C4-2B (cell line): ENCODE measurements around the gene SPSB1.
A peak's percentile ranks its signal among the peaks of the same experiment; 100 is the strongest.

Source experiments
- H3K27ac ChIP-seq: fragments of 450-650 bp; 2 replicates; pipeline ENCODE4 v1.5.1; 2017
- CTCF ChIP-seq: fragments of 450-650 bp; conservative IDR thresholded peaks from 2 replicates; pipeline ENCODE4 v1.5.1; 2017; ENCODE audit warnings: mild to moderate bottlenecking
- ZFX ChIP-seq: fragments of 450-650 bp; IDR thresholded peaks from 2 replicates; pipeline ENCODE4 v1.6.1; 2017

Gene SPSB1

DNA sequence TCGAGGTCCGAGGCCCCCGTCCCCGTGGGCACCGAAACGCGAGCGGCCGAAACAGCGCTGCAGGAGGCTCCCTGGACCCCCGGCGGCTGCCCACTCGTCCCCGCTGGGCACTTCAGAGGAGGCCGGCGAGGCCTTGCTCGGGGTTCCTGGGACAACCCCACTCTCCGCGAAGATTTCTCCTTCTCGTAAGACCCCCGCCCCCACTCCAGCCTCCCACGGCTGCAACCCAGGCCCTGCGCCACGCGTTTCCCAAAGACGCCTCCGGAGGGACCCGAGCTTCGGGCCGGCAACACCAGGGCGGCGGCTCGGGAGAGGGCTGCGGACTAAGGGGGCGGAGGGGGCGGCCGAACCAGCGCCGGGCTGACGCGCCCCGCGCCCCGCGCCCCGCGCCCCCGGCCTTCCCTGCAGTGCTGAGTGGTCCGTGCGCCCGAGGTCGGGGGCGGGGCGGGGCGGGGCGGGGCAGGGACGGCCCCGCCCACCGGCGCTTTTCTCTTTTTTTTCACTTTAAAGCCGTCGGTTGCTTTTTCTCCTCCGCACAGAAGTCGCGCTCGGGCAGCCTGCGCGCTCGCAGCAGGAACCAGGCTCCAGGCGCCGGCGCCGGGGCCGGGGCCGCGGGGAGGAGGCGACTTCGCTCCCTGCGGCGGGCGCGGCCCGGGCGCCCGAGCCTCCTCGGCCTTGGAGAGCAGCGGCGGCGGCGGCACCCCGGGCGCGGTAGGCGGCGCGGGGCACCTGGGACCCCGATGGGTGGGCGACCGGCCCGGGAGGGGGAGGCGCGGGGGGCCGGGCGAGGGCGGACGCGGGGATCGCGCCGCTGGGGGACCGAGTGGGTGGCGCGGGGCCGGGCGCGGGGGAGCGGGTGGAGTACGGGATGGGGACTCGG, at the start of gene SPSB1:
Gene SPSB1 (plus strand): TSS at position 534 of the 880 bp plus-strand sequence. CDS start 62,998 bp downstream, outside the sequence.
- H3K27ac ChIP-seq, result peak within 1 kb of the TSS; percentile 60
- peak; percentile 36 for TF ChIP-seq CTCF
- no peak for TF ChIP-seq ZFX

- peak overlapping the region; percentile 84 for H3K27ac ChIP-seq
- TF ChIP-seq ZFX, result no peak
- TF ChIP-seq CTCF, result no peak
Measured at GRCh38 chr1:9243066-9243739, 49.5 kb upstream of the SPSB1 start.

DNA sequence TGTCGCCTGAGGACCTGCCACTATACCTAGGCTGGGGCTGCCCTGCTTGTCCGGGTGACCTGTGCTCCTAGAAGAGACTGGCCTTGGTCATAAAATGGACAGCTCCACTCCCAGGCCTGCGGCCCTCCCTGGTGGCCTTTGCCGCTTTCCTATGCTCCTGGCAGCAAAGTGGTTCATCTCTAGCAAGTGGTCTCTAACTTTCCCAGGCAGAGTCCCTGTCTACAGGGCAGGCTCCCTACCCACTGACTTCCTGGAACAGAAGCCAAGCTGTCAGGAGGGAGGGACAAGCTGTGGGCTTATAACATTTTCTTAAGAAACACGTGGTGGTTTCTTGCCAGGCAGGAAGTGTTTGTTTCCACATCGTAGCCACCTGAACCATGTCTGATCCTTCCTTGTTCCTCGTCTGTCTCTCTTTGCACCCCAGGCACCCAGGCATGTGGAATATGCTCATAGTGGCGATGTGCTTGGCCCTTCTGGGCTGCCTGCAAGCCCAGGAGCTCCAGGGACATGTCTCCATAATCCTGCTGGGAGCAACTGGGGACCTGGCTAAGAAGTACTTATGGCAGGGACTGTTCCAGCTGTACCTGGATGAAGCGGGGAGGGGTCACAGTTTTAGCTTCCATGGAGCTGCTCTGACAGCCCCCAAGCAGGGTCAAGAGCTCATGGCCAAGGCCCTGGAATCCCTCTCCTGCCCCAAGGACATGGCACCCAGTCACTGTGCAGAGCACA, 48.0 kb upstream of the SPSB1 start:
- peak overlapping the region; percentile 84 for H3K27ac ChIP-seq
- no peak for TF ChIP-seq ZFX
- TF ChIP-seq CTCF, result no peak

DNA sequence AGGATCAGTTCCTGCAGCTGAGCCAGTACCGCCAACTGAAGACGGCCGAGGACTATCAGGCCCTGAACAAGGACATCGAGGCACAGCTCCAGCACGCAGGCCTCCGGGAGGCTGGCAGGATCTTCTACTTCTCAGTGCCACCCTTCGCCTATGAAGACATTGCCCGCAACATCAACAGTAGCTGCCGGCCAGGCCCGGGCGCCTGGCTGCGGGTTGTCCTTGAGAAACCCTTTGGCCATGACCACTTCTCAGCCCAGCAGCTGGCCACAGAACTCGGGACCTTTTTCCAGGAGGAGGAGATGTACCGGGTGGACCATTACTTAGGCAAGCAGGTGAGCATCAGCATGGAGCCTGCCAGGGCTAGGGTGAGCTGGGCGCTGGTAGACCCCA, 47.5 kb upstream of the SPSB1 start:
- H3K27ac ChIP-seq, result peak overlapping the region; percentile 84
- TF ChIP-seq CTCF (no peak), ZFX (no peak)

GRCh38 chr1:9245661-9246060, 47.0 kb upstream of the SPSB1 start:
- TF ChIP-seq ZFX, result no peak
- no peak for TF ChIP-seq CTCF
- peak overlapping the region; percentile 84 for H3K27ac ChIP-seq

DNA sequence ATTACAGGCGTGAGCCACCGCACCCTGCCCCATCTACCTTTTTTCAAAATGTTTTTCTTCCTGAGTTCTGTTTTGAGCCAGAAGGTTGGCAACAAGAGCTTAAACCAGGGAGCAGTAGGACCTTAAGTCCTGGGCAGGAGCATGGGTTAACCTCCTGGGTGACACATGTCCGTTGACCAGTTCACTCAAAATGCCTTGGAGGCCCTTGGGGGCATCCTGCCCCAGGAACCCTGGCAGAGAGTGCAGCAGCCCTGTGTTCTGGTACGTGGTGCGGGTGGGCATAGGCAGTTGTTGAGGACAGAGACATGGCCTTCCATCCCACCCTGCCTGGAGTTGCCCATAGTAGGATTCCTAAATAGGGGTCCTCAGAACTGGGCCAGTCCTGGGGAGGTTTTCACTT, 46.5 kb upstream of the SPSB1 start:
- TF ChIP-seq ZFX, result no peak
- TF ChIP-seq CTCF, result no peak
- H3K27ac ChIP-seq, result peak overlapping the region; percentile 84; the same call in 1 of the 2 replicates
